GM18951 (cell line): ENCODE data around the gene NBEAL2.
A peak's percentile ranks its signal among the peaks of the same experiment; 100 is the strongest.
"Not testable (repeated sequence)": the region's sequence is repeated elsewhere in the genome, so short reads cannot be mapped to it uniquely, and the experiment has no call there.

Experiments used
- POLR2A ChIP-seq: IDR thresholded peaks from 4 replicates; pipeline ENCODE4 v1.6.1; 2011; ENCODE audit warnings: mild to moderate bottlenecking; ENCODE audit not compliant: insufficient read length, insufficient read depth; ENCODE audit errors: extremely low read depth
- in situ Hi-C: fragments of 300-500 bp; cut with MboI; formaldehyde crosslinking; loops from one replicate; pipeline ENCODE4 v1.12.0; 2022; ENCODE audit warnings: low sequenced_read_pairs, mixed read lengths, inconsistent platforms; ENCODE audit not compliant: unreplicated experiment

The NBEAL2 gene

GRCh38 chr3:46960081-46960701 is 19.3 kb upstream of the NBEAL2 start:
- in situ Hi-C loops, result no loop called here
- no peak for TF ChIP-seq POLR2A

GRCh38 chr3:46960835-46961234 is 18.6 kb upstream of the NBEAL2 start:
- no peak for TF ChIP-seq POLR2A
- in situ Hi-C loops, result no loop called here

- in situ Hi-C loops, result no loop called here
- no peak for TF ChIP-seq POLR2A
Observed at GRCh38 chr3:46962427-46962826, 17.0 kb upstream of the NBEAL2 start.

GRCh38 chr3:46962990-46963389 is 16.5 kb upstream of the NBEAL2 start:
- in situ Hi-C loops, result no loop called here
- TF ChIP-seq POLR2A, result no peak

- in situ Hi-C loops, result not testable (repeated sequence)
Observed at GRCh38 chr3:46964038-46964590, 15.4 kb upstream of the NBEAL2 start.

GRCh38 chr3:46965151-46965550 is 14.3 kb upstream of the NBEAL2 start:
- in situ Hi-C loops, result no loop called here
- TF ChIP-seq POLR2A, result no peak

GRCh38 chr3:46966811-46967210 is 12.7 kb upstream of the NBEAL2 start:
- in situ Hi-C loops, result no loop called here
- no peak for TF ChIP-seq POLR2A

- in situ Hi-C loops, result no loop called here
- TF ChIP-seq POLR2A, result no peak
Observed at GRCh38 chr3:46968783-46969428, 10.6 kb upstream of the NBEAL2 start.

GRCh38 chr3:46970391-46971091 is 8.9 kb upstream of the NBEAL2 start:
- TF ChIP-seq POLR2A, result no peak
- in situ Hi-C loops, result no loop called here

- TF ChIP-seq POLR2A, result no peak
- in situ Hi-C loops, result no loop called here
Observed at GRCh38 chr3:46971151-46971550, 8.3 kb upstream of the NBEAL2 start.

- in situ Hi-C loops, result no loop called here
- no peak for TF ChIP-seq POLR2A
Observed at GRCh38 chr3:46971742-46972141, 7.7 kb upstream of the NBEAL2 start.

- TF ChIP-seq POLR2A, result no peak
- in situ Hi-C loops, result no loop called here
Observed at GRCh38 chr3:46972396-46972795, 7.1 kb upstream of the NBEAL2 start.

- no peak for TF ChIP-seq POLR2A
- in situ Hi-C loops, result no loop called here
Observed at GRCh38 chr3:46974421-46975171, 4.9 kb upstream of the NBEAL2 start.

- in situ Hi-C loops, result no loop called here
- peak; percentile 83 for TF ChIP-seq POLR2A
Observed at GRCh38 chr3:46976326-46977190, 2.9 kb upstream of the NBEAL2 start, which contains the start of gene CCDC12. CCDC12 (minus strand) TSS chr3:46976745; CDS start chr3:46976732, 13 bp downstream.
